ENCODE results near the gene ME2.
A peak's percentile ranks its signal among the peaks of the same experiment; 100 is the strongest.
"Not testable (repeated sequence)": the region's sequence is repeated elsewhere in the genome, so short reads cannot be mapped to it uniquely, and the experiment has no call there.

Gene ME2

DNA sequence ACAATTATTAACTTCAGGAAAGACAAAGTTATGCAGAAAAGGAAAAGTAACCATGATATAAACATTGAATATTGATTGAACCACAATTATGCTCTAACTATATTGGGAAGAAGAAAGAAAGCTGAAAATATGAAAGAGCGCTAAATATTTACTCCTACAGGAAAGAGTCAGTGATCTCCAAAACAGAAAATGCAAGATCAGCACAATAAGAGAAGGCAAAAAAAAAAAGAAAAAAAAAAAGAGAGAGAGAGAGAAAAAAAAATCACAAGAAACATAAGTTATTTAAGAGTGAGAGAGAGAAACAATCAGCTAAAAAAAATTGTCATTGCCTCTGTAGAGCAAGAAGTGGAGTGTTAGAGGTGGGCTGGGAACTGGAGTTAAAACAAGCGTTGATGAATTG lies 60.0 kb downstream of the ME2 start:
- Mint-ChIP-seq H3K27me3 (no peaks in the 10 kb centered on the region), H3K4me1 (no peaks in the 10 kb centered on the region), H3K9me3 (no peaks in the 10 kb centered on the region), H3K4me3 (no peak overlapping the region), H3K36me3 (ENCODE audit: insufficient read depth) (peaks cover 29% of the 10 kb centered on the region), H3K27ac (ENCODE audit: low read depth) (peak overlapping the region; percentile 33)
- DNase-seq (ENCODE audit: low spot score in 2 of 2) (no peak), ATAC-seq (replicated peaks; ENCODE audit: extremely low read depth, poor library complexity, severe bottlenecking) (no peak)

DNA sequence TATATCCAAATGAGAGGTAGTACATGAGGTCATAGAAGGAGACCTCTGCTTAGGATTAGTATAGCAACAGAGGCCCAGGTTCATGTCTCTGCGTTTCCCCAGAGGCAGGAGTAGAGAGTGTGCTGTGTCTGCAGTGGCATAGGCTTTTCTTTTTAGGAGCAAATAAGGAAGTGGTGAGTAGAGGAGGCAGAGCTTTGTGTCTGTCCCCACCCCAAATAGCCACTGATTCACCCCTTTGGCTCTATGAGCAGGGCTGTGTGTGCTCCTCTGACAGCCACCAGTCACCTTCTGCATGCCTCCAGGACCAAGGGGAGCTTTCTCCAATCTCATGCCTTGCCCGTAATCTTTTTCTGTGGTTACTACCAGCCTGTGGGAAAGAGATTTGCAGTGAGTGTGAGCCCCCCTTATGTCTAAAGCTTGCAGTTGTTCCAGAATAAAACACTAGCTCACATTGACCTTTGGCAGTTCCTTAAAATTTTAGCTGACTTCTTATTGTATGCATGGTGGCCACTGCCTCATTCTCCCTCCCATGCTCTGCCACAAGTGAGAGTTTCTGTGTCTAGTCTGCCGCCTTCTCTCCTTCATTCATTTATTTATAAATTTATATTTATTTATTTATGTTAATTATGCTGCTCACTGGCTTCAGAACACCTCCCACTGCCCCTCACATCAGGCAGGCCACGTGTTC lies 65.5 kb downstream of the ME2 start:
- ATAC-seq (replicated peaks; ENCODE audit: extremely low read depth, poor library complexity, severe bottlenecking): no peak
- peak overlapping the region; percentile 48 for H3K27ac Mint-ChIP-seq (ENCODE audit: low read depth)
- no peak for DNase-seq (ENCODE audit: low spot score in 2 of 2)
- H3K9me3 Mint-ChIP-seq: no peaks in the 10 kb centered on the region
- H3K27me3 Mint-ChIP-seq: no peaks in the 10 kb centered on the region
- H3K4me1 Mint-ChIP-seq: no peaks in the 10 kb centered on the region
- no peak overlapping the region for H3K4me3 Mint-ChIP-seq
- H3K36me3 Mint-ChIP-seq (ENCODE audit: insufficient read depth): peaks cover 27% of the 10 kb centered on the region

DNA sequence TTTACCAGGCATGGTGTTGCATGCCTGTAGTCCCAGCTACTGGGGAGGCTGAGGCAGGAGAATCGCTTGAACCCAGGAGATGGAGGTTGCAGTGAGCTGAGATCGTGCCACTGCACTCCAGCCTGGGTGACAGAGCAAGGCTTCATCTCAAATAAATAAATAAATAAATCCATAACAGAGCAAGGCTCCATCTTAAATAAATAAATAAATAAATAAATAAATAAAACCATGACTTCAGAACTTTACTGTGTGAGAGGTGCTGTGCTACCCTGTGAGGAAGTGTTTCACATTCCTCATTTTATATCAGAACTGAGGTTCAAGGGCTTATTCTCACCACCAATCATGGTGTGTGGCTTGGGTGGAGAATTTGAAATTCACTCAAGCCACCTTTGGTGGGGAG lies 67.0 kb downstream of the ME2 start:
- H3K9me3 Mint-ChIP-seq; H3K27ac Mint-ChIP-seq (ENCODE audit: low read depth); H3K4me1 Mint-ChIP-seq; H3K4me3 Mint-ChIP-seq; H3K27me3 Mint-ChIP-seq; DNase-seq (ENCODE audit: low spot score in 2 of 2); ATAC-seq (replicated peaks; ENCODE audit: extremely low read depth, poor library complexity, severe bottlenecking): not testable (repeated sequence)
- H3K36me3 Mint-ChIP-seq (ENCODE audit: insufficient read depth): peaks cover 23% of the 10 kb centered on the region

DNA sequence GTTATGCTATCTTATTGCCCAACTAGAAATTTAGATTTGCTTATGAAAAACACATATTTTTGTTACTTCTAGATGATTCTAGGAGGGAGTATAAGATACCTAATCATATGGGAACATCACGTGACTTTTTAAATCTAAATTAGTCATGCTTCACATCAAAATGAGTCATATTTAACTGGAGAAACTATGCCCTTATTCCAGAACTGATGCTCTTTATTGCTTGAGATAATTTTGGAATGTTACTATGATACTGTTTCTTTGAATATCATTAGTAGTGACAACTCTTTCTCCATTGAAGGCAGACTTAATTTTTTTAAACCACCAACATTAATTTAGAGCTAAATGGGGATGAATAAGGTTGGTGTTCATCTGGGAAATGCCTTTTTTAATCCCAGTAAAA lies 69.0 kb downstream of the ME2 start:
- Mint-ChIP-seq H3K9me3 (no peaks in the 10 kb centered on the region), H3K4me3 (no peak overlapping the region), H3K36me3 (ENCODE audit: insufficient read depth) (peaks cover 18% of the 10 kb centered on the region), H3K27me3 (no peaks in the 10 kb centered on the region), H3K27ac (ENCODE audit: low read depth) (no peak overlapping the region), H3K4me1 (no peaks in the 10 kb centered on the region)
- ATAC-seq (replicated peaks; ENCODE audit: extremely low read depth, poor library complexity, severe bottlenecking) (no peak), DNase-seq (ENCODE audit: low spot score in 2 of 2) (no peak)

DNA sequence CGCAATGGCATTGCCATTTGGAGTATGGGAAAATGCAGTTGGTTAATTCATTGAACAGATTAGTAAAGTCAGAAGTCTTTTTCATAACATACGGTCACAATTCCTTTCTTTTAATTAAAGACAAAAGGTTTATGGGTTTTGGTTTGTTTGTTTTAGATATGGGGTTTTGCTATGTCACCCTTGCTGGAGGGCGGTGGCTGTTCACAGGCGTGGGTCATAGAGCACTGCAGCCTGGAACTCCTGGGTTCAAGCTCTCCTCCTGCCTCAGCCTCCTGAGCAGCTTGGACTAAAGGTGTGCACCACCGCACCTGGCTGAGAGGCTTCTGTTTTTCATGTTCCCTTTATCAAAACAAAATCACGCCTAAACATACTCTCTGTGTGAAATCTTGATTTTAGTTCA lies 70.3 kb downstream of the ME2 start:
- ATAC-seq (replicated peaks; ENCODE audit: extremely low read depth, poor library complexity, severe bottlenecking): no peak
- no peaks in the 10 kb centered on the region for H3K9me3 Mint-ChIP-seq
- H3K36me3 Mint-ChIP-seq (ENCODE audit: insufficient read depth): peaks cover 15% of the 10 kb centered on the region
- H3K27ac Mint-ChIP-seq (ENCODE audit: low read depth): no peak overlapping the region
- no peaks in the 10 kb centered on the region for H3K4me1 Mint-ChIP-seq
- no peaks in the 10 kb centered on the region for H3K27me3 Mint-ChIP-seq
- no peak for DNase-seq (ENCODE audit: low spot score in 2 of 2)
- no peak overlapping the region for H3K4me3 Mint-ChIP-seq

DNA sequence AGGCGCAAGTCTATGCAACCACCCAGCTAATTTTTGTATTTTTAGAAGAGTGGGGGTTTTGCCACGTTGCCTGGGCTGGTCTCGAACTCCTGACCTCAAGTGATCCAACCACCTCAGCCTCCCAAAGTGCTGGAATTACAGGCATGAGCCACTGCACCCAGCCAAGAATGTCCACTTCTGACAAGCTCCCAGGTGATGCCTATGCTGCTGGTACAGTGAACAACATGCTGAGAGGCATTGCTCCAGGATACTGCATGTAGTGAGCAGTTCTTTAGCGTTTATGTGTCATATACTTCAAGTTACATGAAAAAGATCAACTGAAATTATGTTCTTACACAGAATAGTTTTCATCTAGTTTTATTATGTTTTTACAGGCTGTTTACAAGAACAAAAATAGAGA lies 71.7 kb downstream of the ME2 start:
- Mint-ChIP-seq H3K4me3 (no peak overlapping the region), H3K9me3 (no peaks in the 10 kb centered on the region), H3K27me3 (no peaks in the 10 kb centered on the region), H3K36me3 (ENCODE audit: insufficient read depth) (peaks cover 12% of the 10 kb centered on the region), H3K27ac (ENCODE audit: low read depth) (no peak overlapping the region), H3K4me1 (no peaks in the 10 kb centered on the region)
- DNase-seq (ENCODE audit: low spot score in 2 of 2) (no peak), ATAC-seq (replicated peaks; ENCODE audit: extremely low read depth, poor library complexity, severe bottlenecking) (no peak)

DNA sequence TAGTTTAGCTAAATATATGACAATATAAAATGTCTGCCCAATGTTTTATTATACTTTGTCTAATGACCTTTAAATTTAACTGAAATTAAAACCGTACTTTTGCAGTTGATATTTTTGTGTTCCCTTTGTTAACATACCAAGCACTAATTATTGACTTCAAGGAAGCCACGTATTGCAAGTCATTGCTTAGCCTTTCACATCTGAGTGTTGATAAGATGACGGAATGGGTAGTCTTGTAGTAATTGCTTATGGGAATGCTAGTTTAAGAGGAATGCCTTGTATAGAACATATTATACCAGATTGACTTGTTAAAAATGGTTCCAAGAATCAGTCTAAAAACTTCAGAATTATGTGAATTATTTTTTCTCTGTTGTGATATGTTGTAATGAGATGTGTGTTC lies 74.9 kb downstream of the ME2 start:
- H3K4me3 Mint-ChIP-seq: no peak overlapping the region
- DNase-seq (ENCODE audit: low spot score in 2 of 2) (no peak), ATAC-seq (replicated peaks; ENCODE audit: extremely low read depth, poor library complexity, severe bottlenecking) (no peak)
- H3K9me3 Mint-ChIP-seq: no peaks in the 10 kb centered on the region
- H3K4me1 Mint-ChIP-seq: no peaks in the 10 kb centered on the region
- H3K27me3 Mint-ChIP-seq: peaks cover 3% of the 10 kb centered on the region
- peaks cover 4% of the 10 kb centered on the region for H3K36me3 Mint-ChIP-seq (ENCODE audit: insufficient read depth)
- no peak overlapping the region for H3K27ac Mint-ChIP-seq (ENCODE audit: low read depth)

DNA sequence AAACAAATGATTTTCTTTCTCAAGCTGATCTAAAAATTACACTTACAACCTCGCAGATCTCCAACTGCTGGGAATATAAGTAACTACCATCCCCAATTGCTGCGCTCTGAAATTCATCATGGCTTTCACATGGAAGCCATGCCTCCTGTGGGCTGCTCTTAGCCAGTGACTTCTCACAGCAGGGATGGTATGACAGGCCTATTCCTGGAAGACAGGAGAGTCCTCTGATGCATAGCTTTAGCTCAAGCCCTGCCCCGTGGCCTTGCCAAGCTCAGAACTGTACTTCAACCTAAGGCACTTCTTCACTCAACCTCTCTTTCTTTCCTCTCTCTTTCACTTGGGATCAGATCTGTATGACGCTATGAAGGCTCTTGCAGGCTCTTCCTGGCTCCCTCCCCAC lies 76.3 kb downstream of the ME2 start:
- ATAC-seq (replicated peaks; ENCODE audit: extremely low read depth, poor library complexity, severe bottlenecking) (no peak), DNase-seq (ENCODE audit: low spot score in 2 of 2) (no peak)
- Mint-ChIP-seq H3K4me1 (no peaks in the 10 kb centered on the region), H3K27me3 (peaks cover 14% of the 10 kb centered on the region), H3K4me3 (no peak overlapping the region), H3K27ac (ENCODE audit: low read depth) (no peak overlapping the region), H3K9me3 (no peaks in the 10 kb centered on the region), H3K36me3 (ENCODE audit: insufficient read depth) (no peaks in the 10 kb centered on the region)

DNA sequence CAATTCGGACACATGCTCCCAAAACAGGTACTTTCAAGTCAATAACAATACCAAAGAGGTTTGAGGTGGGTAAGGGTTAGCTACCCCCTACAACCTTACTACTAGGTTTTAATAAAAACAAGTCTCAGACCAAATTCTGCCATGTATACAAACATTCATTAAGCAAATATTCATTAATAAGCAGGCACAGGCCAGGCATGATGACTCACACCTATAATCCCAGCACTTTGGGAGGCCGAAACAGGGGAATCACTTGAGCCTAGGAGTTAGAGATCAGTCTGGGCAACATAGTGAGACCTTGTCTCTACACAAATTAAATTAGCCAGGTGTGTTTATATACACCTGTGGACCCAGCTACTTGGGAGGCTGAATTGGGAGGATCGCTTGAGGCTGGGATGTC lies 77.2 kb downstream of the ME2 start:
- Mint-ChIP-seq H3K4me3 (no peak overlapping the region), H3K36me3 (ENCODE audit: insufficient read depth) (no peaks in the 10 kb centered on the region), H3K27ac (ENCODE audit: low read depth) (no peak overlapping the region), H3K4me1 (no peaks in the 10 kb centered on the region), H3K27me3 (peaks cover 14% of the 10 kb centered on the region), H3K9me3 (no peaks in the 10 kb centered on the region)
- ATAC-seq (replicated peaks; ENCODE audit: extremely low read depth, poor library complexity, severe bottlenecking) (no peak), DNase-seq (ENCODE audit: low spot score in 2 of 2) (no peak)

DNA sequence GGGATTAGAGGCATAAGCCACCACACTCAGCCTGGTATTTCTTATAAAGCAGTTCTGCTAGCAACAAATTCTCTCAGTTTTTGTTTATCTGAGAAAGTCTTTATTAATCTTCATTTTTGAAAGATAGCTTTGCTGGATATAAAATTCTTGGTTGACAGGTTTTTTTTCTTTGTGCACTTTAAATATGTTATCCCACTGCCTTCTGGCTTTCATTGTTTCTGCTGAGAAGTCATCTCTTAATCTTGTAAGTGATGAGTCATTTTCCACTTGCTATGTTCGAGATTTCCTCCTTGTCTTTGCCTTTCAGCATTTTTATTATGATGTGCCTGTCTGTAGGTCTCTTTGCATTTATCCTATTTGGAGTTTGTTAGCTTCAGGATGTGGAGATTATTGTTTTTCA lies 83.1 kb downstream of the ME2 start:
- Mint-ChIP-seq H3K27me3 (peaks cover 14% of the 10 kb centered on the region), H3K36me3 (ENCODE audit: insufficient read depth) (peaks cover 2% of the 10 kb centered on the region), H3K4me3 (no peak overlapping the region), H3K4me1 (no peaks in the 10 kb centered on the region), H3K9me3 (peaks cover 12% of the 10 kb centered on the region), H3K27ac (ENCODE audit: low read depth) (no peak overlapping the region)
- ATAC-seq (replicated peaks; ENCODE audit: extremely low read depth, poor library complexity, severe bottlenecking) (no peak), DNase-seq (ENCODE audit: low spot score in 2 of 2) (no peak)

DNA sequence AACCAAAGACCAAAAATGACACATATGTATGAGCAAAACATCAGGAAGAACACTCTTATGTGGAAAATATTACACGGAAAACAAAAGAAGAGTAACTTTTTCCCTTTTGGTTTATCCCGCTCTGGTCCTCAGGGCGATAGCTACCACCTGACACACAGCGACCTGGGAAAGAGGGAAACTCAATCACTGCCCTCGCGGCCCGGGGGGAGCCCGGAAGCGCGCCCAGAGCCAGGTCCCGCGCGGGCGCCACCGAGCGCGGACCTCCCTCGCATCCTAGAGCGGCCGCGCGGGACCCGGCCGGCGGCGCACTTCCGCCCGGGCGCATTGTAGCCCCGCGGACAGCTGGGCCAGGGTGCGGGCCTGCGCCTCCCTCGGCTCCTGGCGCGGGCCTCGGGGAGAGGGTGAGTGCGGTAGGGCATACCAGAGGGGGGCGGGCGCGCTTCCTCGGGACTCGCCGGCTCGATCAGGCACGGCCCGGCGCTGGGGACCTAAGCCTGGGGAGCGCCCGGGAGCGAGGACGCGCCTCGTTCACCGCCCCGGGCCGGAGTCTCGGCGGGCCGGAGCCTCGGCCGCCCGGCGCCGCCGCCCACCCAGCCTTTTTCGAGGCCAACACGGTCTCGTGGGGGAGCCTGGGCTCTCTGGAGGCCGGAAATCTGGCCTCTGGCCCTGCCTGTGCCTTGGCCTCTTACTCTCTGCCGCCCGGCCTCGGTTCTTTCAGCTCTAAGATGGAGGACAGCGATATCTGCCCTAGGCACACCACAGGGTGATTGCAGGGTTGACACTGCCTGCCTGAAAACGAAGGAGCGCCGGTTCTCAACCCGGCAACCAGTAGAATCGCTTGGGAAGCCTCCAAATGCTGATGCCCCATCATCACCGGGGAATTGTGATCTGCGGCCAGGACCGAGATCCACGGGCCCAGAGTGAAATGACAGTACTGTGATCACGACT lies 89.1 kb downstream of the ME2 start, which contains the start of gene ELAC1:
TSS of gene ELAC1 (plus strand) at position 327 of the 948 bp plus-strand sequence. CDS start 6,365 bp downstream, outside the sequence.
- DNase-seq (ENCODE audit: low spot score in 2 of 2): peak; percentile 52 to 64
- peaks cover 7% of the 10 kb centered on the region for H3K36me3 Mint-ChIP-seq (ENCODE audit: insufficient read depth)

DNA sequence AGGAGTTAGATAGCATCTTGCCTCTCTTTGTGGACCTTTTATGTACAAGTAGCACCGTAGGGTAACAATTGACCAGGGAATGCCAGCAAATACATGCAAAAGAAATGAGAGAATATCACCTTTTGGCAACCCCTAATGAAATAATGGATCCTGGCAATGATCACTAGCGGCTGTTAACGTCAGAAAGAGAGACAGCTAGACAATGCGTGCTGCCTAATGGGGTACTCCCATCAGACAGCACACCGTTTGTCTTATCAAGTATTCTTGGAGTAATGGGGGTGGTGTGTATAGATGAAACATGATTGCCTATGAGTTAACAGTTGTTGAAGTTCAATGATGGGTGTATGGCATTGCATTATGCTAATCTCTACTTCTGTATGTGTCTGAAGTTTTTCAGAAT lies 90.5 kb downstream of the ME2 start:
- no peak for ATAC-seq (replicated peaks; ENCODE audit: extremely low read depth, poor library complexity, severe bottlenecking)
- H3K27ac Mint-ChIP-seq (ENCODE audit: low read depth): peak overlapping the region; percentile 64

More for the DNA sequence above, 89.1 kb downstream of the ME2 start, which contains the start of gene ELAC1:
- ATAC-seq (replicated peaks; ENCODE audit: extremely low read depth, poor library complexity, severe bottlenecking): peak; percentile 88
- peaks cover 20% of the 10 kb centered on the region for H3K4me1 Mint-ChIP-seq
- H3K9me3 Mint-ChIP-seq: peaks cover 5% of the 10 kb centered on the region
- H3K4me3 Mint-ChIP-seq: peak within 1 kb of the TSS; percentile 66
- H3K27me3 Mint-ChIP-seq: no peaks in the 10 kb centered on the region
- peak within 1 kb of the TSS; percentile 64 for H3K27ac Mint-ChIP-seq (ENCODE audit: low read depth)

DNA sequence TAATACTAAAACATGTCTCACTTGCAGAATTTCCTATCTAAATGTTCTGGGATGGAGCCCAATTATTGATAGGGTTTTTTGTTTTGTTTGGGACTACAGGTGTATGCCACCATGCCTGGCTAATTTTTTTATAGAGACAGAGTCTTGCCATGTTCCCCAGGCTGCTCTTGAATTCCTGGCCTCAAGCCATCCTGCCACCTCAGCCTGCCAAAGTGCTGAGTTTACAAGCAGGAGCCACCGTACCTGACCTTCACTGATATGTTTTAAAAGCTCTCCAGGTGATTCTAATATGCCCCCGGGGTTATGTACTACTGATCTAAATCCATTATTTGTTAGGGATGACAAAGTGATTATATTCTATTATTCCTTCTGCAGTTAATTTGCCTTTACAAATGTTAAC lies 91.1 kb downstream of the ME2 start:
- H3K4me1 Mint-ChIP-seq: peaks cover 20% of the 10 kb centered on the region
- ATAC-seq (replicated peaks; ENCODE audit: extremely low read depth, poor library complexity, severe bottlenecking) (no peak), DNase-seq (ENCODE audit: low spot score in 2 of 2) (no peak)
- no peaks in the 10 kb centered on the region for H3K9me3 Mint-ChIP-seq
- H3K27me3 Mint-ChIP-seq: no peaks in the 10 kb centered on the region
- no peak overlapping the region for H3K4me3 Mint-ChIP-seq
- H3K36me3 Mint-ChIP-seq (ENCODE audit: insufficient read depth): peaks cover 9% of the 10 kb centered on the region
- no peak overlapping the region for H3K27ac Mint-ChIP-seq (ENCODE audit: low read depth)

More for the DNA sequence above, 90.5 kb downstream of the ME2 start:
- H3K4me3 Mint-ChIP-seq: peak overlapping the region; percentile 66
- H3K36me3 Mint-ChIP-seq (ENCODE audit: insufficient read depth): peaks cover 7% of the 10 kb centered on the region
- no peaks in the 10 kb centered on the region for H3K27me3 Mint-ChIP-seq
- peaks cover 20% of the 10 kb centered on the region for H3K4me1 Mint-ChIP-seq
- no peaks in the 10 kb centered on the region for H3K9me3 Mint-ChIP-seq
- no peak for DNase-seq (ENCODE audit: low spot score in 2 of 2)
